Stomach (tissue), 9 donors: ENCODE results near the gene LONP2. TPM values are rescaled to one million over a fixed set of nuclear protein-coding genes. Genes with fewer than 3 reads are reported as not detected.
"Not testable (repeated sequence)": the region's sequence is repeated elsewhere in the genome, so short reads cannot be mapped to it uniquely, and the experiment has no call there.

Experiments used
- DNase-seq, 2 donors: peaks; one replicate each; pipeline versions ENCODE4 v3.0.0 to v3.0.0-alpha.2; 2013 to 2019
- H3K27ac ChIP-seq, 5 donors: fragments of 200-600 bp in 4 of 5; sonication (generic) in 4 of 5; one replicate each; pipeline ENCODE4 v1.5.1; 2013 to 2019; ENCODE audit warnings: mild to moderate bottlenecking in 1 of 5, moderate library complexity in 1 of 5
- H3K27me3 ChIP-seq, 3 donors: fragments of 200-600 bp; sonication (generic); one replicate each; pipeline ENCODE4 v1.5.1; 2017 to 2019; ENCODE audit warnings: mixed run types in 1 of 3
- H3K36me3 ChIP-seq, 4 donors: fragments of 200-600 bp; sonication (generic); 1 replicate in 3 of 4; 2 replicates in 1 of 4; pipeline ENCODE4 v1.5.1; 2016 to 2019
- H3K4me1 ChIP-seq, 4 donors: fragments of 200-600 bp; sonication (generic); one replicate each; pipeline ENCODE4 v1.5.1; 2016 to 2019
- H3K4me3 ChIP-seq, 4 donors: fragments of 200-600 bp; sonication (generic) in 3 of 4; one replicate each; pipeline ENCODE4 v1.5.1; 2016 to 2019; ENCODE audit warnings: mild to moderate bottlenecking in 1 of 4
- H3K9me3 ChIP-seq, 4 donors: fragments of 200-600 bp; sonication (generic); one replicate each; pipeline ENCODE4 v1.5.1; 2016 to 2019
- EP300 ChIP-seq: sonication (generic); formaldehyde crosslinking; IDR thresholded peaks from one replicate; pipeline ENCODE4 v1.6.1; 2017; ENCODE audit warnings: antibody characterized with exemption
- POLR2A ChIP-seq, 4 donors: fragments of 450-650 bp; IDR thresholded peaks; one replicate each; pipeline ENCODE4 v1.6.1; 2016; ENCODE audit warnings: antibody characterized with exemption in 4 of 4, control low read depth in 2 of 4, mild to moderate bottlenecking in 1 of 4, moderate library complexity in 1 of 4
- POLR2AphosphoS5 ChIP-seq, 3 donors: sonication (generic); formaldehyde crosslinking; IDR thresholded peaks; one replicate each; pipeline ENCODE4 v1.6.1; 2016; ENCODE audit warnings: antibody characterized with exemption in 3 of 3
- WGBS, 5 donors: extraction: QIAGEN DNeasy Blood & Tissue Kit in 3 of 5; methylation state at CpG; one replicate each; pipeline versions ENCODE4 v1.1.5 to v1.1.7; 2013 to 2018; 5-methylcytosine and 5-hydroxymethylcytosine counted together
- intact Hi-C: fragments of 100-400 bp; cut with DNase I; formaldehyde crosslinking; loops from one replicate; pipeline ENCODE4 v1.15.1; 2023; ENCODE audit warnings: low total_unique reads
- polyA plus RNA-seq, 3 donors: library from polyadenylated mRNA; stranded (reverse); fragments of 200-250 nt; gene quantifications; one replicate each; pipeline ENCODE4 v1.2.3, GENCODE V29; 2013
- total RNA-seq, 5 donors: library from RNA; depleted of rRNA; stranded (reverse); fragments of >200 nt; gene quantifications; one replicate each; pipeline versions ENCODE4 v1.1.0 to v1.2.3, GENCODE V29; 2014 to 2016
- TF ChIP-seq, protein P1 (sequence below), 7 experiments: fragments of 450-650 bp in 4 of 7; fragments of 200-600 bp in 3 of 7; sonication (generic) in 3 of 7; IDR thresholded peaks; one replicate each; pipeline ENCODE4 v1.5.1; 2016 to 2019; ENCODE audit warnings: antibody characterized with exemption in 7 of 7, control low read depth in 2 of 7, mild to moderate bottlenecking in 1 of 7
- donor health status: healthy with polysubstance abuse.
- donor health status: Bipolar disorder and iron deficiency.
- donor health status: healthy.

Gene LONP2
- total and polyA plus RNA-seq, 8 donors: 13.0 to 140 (median 26.7) TPM

DNA sequence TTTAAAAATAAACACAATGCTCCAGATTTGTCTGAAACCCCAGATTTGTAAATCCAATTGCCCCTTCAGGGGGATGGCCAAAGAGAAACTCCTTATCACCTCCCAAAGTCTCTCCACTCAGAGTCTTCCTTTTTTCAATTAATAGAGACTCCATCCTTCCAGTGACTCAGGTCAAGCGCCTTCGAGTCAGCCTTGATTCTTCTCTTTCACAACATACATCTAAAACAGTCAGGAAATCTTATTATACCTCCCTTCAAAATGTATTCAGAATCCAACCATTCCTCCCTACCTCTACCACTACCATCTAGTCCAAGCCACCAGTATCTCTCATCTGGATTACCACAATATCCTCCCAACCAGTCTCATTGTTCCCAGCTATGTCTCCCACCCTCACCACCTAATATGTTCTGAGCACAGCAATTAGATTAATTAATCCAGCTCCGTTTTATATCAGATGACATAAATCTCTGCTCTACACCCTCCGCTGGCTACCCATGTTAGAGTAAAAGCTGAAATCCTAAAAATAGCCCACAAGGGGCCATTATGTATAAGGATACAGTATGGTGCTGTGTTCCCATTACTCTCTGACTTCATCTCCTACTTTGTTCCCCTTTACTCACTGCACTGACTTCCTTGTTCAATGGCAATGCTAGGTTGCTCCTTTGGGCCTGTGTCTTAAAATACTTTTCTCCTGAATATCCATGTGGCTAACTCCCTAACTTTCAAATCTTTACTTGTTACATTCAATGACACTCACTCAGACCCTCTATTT is 129.3 kb downstream of the LONP2 start:
- Histone ChIP-seq H3K4me3 (no peak overlapping the region), H3K36me3 (no peaks in the 10 kb centered on the region), H3K27me3 (no peaks in the 10 kb centered on the region), H3K4me1 (peaks cover 40 to 94% (median 73%) of the 10 kb centered on the region in 4 donors), H3K27ac (no peak overlapping the region), H3K9me3 (no peaks in the 10 kb centered on the region)
- no peak for TF ChIP-seq EP300
- intact Hi-C loops: no loop called here
- WGBS, 5 donors: 77 to 88% (median 85%) methylated on average over 4 of the region's 4 CpGs
- DNase-seq: no peak

DNA sequence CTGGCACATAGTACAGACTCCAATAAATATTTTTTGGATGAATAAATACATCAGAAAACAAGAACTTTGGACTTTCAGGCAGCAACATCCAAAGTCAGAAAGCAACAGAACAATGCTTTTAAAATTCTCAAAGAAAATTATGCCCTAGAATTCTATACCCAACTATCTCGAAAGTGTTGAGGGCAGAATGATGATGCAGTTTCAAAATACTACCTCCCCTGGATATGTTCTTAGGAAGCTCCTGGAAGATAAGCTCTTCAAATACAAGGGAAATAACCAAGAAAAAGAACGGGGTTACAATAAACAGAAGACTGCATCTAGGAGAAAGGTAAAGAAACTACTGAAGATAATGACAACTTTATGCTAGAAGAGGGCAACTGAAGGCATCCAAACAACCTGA is 130.2 kb downstream of the LONP2 start:
- DNase-seq: no peak
- Histone ChIP-seq H3K27ac (no peak overlapping the region), H3K9me3 (no peaks in the 10 kb centered on the region), H3K36me3 (no peaks in the 10 kb centered on the region), H3K27me3 (no peaks in the 10 kb centered on the region), H3K4me3 (no peak overlapping the region), H3K4me1 (peaks cover 45 to 99% (median 79%) of the 10 kb centered on the region in 4 donors)
- TF ChIP-seq EP300 (no peak), POLR2A (IDR thresholded peaks at IDR 0.05) (no peak), POLR2AphosphoS5 (IDR thresholded peaks at IDR 0.05) (no peak)
- TF ChIP-seq, protein P1, sequence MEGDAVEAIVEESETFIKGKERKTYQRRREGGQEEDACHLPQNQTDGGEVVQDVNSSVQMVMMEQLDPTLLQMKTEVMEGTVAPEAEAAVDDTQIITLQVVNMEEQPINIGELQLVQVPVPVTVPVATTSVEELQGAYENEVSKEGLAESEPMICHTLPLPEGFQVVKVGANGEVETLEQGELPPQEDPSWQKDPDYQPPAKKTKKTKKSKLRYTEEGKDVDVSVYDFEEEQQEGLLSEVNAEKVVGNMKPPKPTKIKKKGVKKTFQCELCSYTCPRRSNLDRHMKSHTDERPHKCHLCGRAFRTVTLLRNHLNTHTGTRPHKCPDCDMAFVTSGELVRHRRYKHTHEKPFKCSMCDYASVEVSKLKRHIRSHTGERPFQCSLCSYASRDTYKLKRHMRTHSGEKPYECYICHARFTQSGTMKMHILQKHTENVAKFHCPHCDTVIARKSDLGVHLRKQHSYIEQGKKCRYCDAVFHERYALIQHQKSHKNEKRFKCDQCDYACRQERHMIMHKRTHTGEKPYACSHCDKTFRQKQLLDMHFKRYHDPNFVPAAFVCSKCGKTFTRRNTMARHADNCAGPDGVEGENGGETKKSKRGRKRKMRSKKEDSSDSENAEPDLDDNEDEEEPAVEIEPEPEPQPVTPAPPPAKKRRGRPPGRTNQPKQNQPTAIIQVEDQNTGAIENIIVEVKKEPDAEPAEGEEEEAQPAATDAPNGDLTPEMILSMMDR (IDR thresholded peaks at IDR 0.05): no peak
- intact Hi-C loops: no loop called here
- WGBS, 5 donors: 32 to 48% (median 37%) methylated on average over 2 of the region's 2 CpGs

DNA sequence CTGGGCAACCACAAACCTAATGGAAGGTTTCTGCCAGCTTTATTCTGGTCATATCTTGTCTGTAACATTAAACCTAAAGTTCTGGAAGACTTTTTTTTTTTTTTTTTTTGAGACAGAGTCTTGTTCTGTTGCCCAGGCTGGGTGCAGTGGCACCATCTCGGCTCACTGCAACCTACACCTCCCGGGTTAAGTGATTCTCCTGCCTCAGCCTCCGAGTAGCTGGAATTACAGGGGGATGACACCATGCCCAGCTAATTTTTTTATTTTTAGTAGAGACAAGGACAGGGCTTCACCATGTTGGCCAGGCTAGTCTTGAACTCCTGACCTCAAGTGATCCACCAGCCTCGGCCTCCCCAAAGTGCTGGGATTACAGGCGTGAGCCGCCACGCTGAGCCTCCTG is 133.2 kb downstream of the LONP2 start:
- H3K27ac ChIP-seq, H3K9me3 ChIP-seq, DNase-seq, H3K27me3 ChIP-seq, H3K36me3 ChIP-seq, intact Hi-C loops, H3K4me3 ChIP-seq: not testable (repeated sequence)
- H3K4me1 ChIP-seq: peaks cover 48 to 100% (median 80%) of the 10 kb centered on the region in 4 donors
- WGBS, 5 donors: 86 to 88% (median 88%) methylated on average over 7 of the region's 7 CpGs

DNA sequence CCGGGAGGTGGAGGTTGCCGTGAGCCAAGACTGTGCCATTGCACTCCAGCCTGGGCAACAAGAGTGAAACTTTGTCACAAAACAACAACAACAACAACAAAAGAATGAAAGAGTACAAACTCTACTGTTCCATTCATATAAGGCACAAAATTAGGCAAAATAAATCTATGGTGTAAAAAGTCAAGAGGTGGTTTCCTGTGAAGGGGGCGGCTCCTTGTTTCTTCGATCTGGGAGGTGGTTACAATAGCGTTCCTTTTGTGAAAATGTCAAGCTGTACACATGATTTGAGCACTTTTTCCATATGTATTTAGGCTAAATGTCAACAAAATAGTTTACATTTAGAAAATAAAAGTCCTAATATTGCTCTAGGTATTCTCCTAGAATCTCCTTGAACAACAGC is 134.2 kb downstream of the LONP2 start:
- Histone ChIP-seq H3K4me3 (no peak overlapping the region), H3K27me3 (no peaks in the 10 kb centered on the region), H3K36me3 (no peaks in the 10 kb centered on the region), H3K27ac (peak overlapping the region in 1 of 5 donors; percentile 30), H3K9me3 (no peaks in the 10 kb centered on the region), H3K4me1 (peaks cover 57 to 100% (median 82%) of the 10 kb centered on the region in 4 donors)
- TF ChIP-seq POLR2AphosphoS5 (IDR thresholded peaks at IDR 0.05): no peak
- no peak for TF ChIP-seq POLR2A (IDR thresholded peaks at IDR 0.05)
- TF ChIP-seq EP300: no peak
- TF ChIP-seq, protein P1 (IDR thresholded peaks at IDR 0.05): no peak
- WGBS, 5 donors: 61 to 70% (median 67%) methylated on average over 5 of the region's 5 CpGs
- no peak for DNase-seq
- intact Hi-C loops: no loop called here

DNA sequence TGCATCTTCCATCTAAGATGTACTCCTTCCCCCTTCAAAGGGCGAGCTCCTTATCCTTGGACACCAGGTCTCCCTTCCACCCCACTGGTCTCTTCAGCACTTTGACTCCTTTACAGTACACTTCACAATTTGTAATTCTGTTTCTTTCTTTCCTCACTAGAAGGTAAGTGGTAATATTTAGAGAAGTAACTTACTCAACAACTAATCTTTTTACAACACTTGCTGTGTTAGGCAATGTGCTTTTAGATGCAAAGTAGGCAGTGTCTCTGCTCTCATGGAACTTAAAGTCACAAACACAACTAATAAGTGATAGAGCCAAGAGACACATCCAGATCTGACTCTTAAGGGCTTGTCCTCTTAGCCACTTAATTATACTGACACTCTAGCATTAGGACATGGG is 134.7 kb downstream of the LONP2 start:
- intact Hi-C loops: no loop called here
- Histone ChIP-seq H3K36me3 (no peaks in the 10 kb centered on the region), H3K27ac (peak overlapping the region in 1 of 5 donors; percentile 30), H3K4me3 (no peak overlapping the region), H3K9me3 (no peaks in the 10 kb centered on the region), H3K4me1 (peaks cover 59 to 100% (median 80%) of the 10 kb centered on the region in 4 donors), H3K27me3 (no peaks in the 10 kb centered on the region)
- DNase-seq: no peak
- TF ChIP-seq, protein P1 (IDR thresholded peaks at IDR 0.05): no peak
- no peak for TF ChIP-seq POLR2A (IDR thresholded peaks at IDR 0.05)
- no peak for TF ChIP-seq POLR2AphosphoS5 (IDR thresholded peaks at IDR 0.05)
- no peak for TF ChIP-seq EP300
- 56 to 83% (median 72%) methylated on average over 1 of the region's 1 CpG for WGBS, 5 donors
